ENCODE results near the gene GPC3.
"Not testable (repeated sequence)": the region's sequence is repeated elsewhere in the genome, so short reads cannot be mapped to it uniquely, and the experiment has no call there.

The GPC3 gene

GRCh38 chrX:133543654-133544053 lies 441.7 kb downstream of the GPC3 start:
- Mint-ChIP-seq H3K27ac (no peak overlapping the region), H3K4me1 (ENCODE audit: low read depth) (no peaks in the 10 kb centered on the region), H3K9me3 (no peaks in the 10 kb centered on the region), H3K27me3 (no peaks in the 10 kb centered on the region), H3K4me3 (no peak overlapping the region), H3K36me3 (ENCODE audit: low read depth) (no peaks in the 10 kb centered on the region)

GRCh38 chrX:133542476-133542875 lies 442.9 kb downstream of the GPC3 start:
- no peak overlapping the region for H3K4me3 Mint-ChIP-seq
- H3K27ac Mint-ChIP-seq: no peak overlapping the region
- no peaks in the 10 kb centered on the region for H3K36me3 Mint-ChIP-seq (ENCODE audit: low read depth)
- no peaks in the 10 kb centered on the region for H3K27me3 Mint-ChIP-seq
- no peaks in the 10 kb centered on the region for H3K9me3 Mint-ChIP-seq
- no peaks in the 10 kb centered on the region for H3K4me1 Mint-ChIP-seq (ENCODE audit: low read depth)

DNA sequence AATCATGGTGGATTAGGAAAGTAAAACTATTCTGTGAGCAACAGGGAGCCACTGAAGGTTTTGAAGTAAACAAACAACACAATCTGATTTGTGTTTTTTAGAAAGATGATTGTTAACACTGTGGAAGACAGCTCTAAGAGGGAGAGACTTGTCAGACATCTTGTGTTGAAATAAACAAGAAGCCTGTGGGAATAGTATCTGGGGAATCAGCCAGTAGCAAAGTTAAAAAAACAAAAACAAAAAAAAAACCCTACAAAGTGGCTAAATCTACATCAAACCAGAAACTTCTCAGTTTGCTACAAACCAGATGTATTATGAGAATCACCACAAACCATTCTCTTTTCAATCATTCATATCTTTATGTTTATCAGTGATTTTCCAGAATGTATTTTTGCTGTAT lies 444.4 kb downstream of the GPC3 start:
- H3K27me3 Mint-ChIP-seq: no peaks in the 10 kb centered on the region
- H3K27ac Mint-ChIP-seq: no peak overlapping the region
- no peak overlapping the region for H3K4me3 Mint-ChIP-seq
- H3K4me1 Mint-ChIP-seq (ENCODE audit: low read depth): no peaks in the 10 kb centered on the region
- no peaks in the 10 kb centered on the region for H3K36me3 Mint-ChIP-seq (ENCODE audit: low read depth)
- H3K9me3 Mint-ChIP-seq: no peaks in the 10 kb centered on the region

DNA sequence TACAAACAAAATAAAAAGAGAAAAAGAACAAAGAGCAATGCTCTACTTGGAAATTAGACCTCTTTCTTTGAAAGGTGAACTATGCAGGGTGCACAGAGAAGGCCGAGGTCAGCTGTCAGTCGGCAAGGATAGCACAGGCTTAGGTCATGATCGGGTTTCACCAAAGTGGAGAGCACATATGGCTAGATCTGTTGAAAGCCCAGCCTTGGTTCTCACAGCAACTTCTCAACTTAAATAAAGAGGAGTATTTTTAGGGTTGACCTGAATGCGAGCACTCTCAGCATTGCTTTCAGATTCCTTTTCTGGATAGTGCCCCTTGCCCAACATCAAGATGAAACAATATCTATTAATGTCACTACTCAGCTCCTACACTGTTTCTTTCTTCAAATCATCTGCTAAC lies 447.2 kb downstream of the GPC3 start:
- Mint-ChIP-seq H3K27ac (no peak overlapping the region), H3K27me3 (no peaks in the 10 kb centered on the region), H3K36me3 (ENCODE audit: low read depth) (no peaks in the 10 kb centered on the region), H3K9me3 (no peaks in the 10 kb centered on the region), H3K4me1 (ENCODE audit: low read depth) (no peaks in the 10 kb centered on the region), H3K4me3 (no peak overlapping the region)

DNA sequence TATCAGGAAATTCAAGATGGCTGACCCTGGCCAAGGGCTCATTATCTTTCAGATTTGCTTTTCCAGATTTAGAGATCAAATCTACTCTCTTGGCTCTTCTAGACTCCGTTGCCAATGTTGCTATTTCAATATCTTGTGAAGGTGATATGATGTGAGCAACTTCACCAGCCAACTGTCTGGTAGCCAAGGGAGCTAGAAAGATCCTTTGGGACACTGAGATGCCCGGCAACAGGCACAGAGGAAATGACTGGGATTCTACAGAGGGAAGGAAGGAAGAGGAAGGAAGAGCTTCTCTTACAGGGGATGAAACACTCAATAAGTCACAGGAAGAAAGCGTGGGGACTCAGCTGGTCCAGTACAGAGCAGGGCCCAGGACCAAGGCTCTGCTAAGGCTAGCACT lies 448.3 kb downstream of the GPC3 start:
- Mint-ChIP-seq H3K27me3 (no peaks in the 10 kb centered on the region), H3K9me3 (no peaks in the 10 kb centered on the region), H3K4me1 (ENCODE audit: low read depth) (no peaks in the 10 kb centered on the region), H3K36me3 (ENCODE audit: low read depth) (no peaks in the 10 kb centered on the region), H3K27ac (no peak overlapping the region), H3K4me3 (no peak overlapping the region)

GRCh38 chrX:133535066-133535465 lies 450.3 kb downstream of the GPC3 start:
- no peaks in the 10 kb centered on the region for H3K36me3 Mint-ChIP-seq (ENCODE audit: low read depth)
- H3K27ac Mint-ChIP-seq: no peak overlapping the region
- H3K4me1 Mint-ChIP-seq (ENCODE audit: low read depth): no peaks in the 10 kb centered on the region
- no peaks in the 10 kb centered on the region for H3K27me3 Mint-ChIP-seq
- H3K9me3 Mint-ChIP-seq: no peaks in the 10 kb centered on the region
- H3K4me3 Mint-ChIP-seq: no peak overlapping the region

- Mint-ChIP-seq H3K9me3 (no peaks in the 10 kb centered on the region), H3K36me3 (ENCODE audit: low read depth) (no peaks in the 10 kb centered on the region), H3K27me3 (no peaks in the 10 kb centered on the region), H3K27ac (no peak overlapping the region), H3K4me1 (ENCODE audit: low read depth) (no peaks in the 10 kb centered on the region), H3K4me3 (no peak overlapping the region)
Measured at GRCh38 chrX:133534172-133534571, 451.2 kb downstream of the GPC3 start.

- H3K4me3 Mint-ChIP-seq: no peak overlapping the region
- no peaks in the 10 kb centered on the region for H3K9me3 Mint-ChIP-seq
- no peaks in the 10 kb centered on the region for H3K27me3 Mint-ChIP-seq
- no peaks in the 10 kb centered on the region for H3K36me3 Mint-ChIP-seq (ENCODE audit: low read depth)
- no peak overlapping the region for H3K27ac Mint-ChIP-seq
- no peaks in the 10 kb centered on the region for H3K4me1 Mint-ChIP-seq (ENCODE audit: low read depth)
Measured at GRCh38 chrX:133533249-133533648, 452.1 kb downstream of the GPC3 start.

DNA sequence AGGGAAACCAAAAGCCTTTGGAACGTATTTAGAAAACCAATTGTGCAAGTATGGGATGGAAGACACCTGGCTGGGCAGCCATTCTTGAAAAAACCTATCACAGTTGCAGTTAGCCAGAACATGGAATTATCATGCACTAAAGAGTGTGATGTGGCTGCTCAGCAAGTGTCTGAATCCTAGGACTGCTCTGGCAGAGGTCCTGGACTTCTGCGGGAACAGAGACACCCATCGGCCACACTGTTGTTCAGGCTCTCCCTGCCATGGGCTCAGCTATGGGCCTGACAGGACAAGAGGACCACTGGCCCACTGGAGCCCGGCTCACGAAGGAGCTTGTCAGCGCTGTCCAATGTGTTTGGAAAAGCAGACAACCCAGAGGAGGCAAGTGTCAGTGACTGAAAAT lies 454.4 kb downstream of the GPC3 start:
- H3K27ac Mint-ChIP-seq: no peak overlapping the region
- no peaks in the 10 kb centered on the region for H3K36me3 Mint-ChIP-seq (ENCODE audit: low read depth)
- no peak overlapping the region for H3K4me3 Mint-ChIP-seq
- no peaks in the 10 kb centered on the region for H3K9me3 Mint-ChIP-seq
- no peaks in the 10 kb centered on the region for H3K4me1 Mint-ChIP-seq (ENCODE audit: low read depth)
- H3K27me3 Mint-ChIP-seq: no peaks in the 10 kb centered on the region

DNA sequence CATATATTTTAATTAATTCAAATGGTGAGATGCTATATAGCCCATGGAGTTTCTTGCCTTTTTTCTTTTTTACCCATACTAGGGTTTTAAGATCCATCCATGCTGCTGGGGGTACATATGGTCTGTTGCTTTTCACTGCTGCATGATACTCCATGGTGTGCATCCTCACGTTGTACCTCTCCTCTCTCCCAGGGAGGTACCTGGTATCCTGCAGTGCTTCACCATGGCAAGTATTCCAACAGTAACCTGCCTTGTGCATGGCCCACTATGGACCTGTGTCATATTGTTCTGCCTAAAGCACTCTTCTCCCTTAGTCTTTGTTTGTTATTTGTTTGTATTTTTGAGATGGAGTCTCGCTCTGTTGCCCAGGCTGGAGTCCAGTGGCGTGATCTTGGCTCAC lies 455.8 kb downstream of the GPC3 start:
- Mint-ChIP-seq H3K36me3 (ENCODE audit: low read depth) (no peaks in the 10 kb centered on the region), H3K4me1 (ENCODE audit: low read depth) (no peaks in the 10 kb centered on the region), H3K9me3 (no peaks in the 10 kb centered on the region), H3K27me3 (no peaks in the 10 kb centered on the region), H3K4me3 (no peak overlapping the region), H3K27ac (no peak overlapping the region)

GRCh38 chrX:133527825-133528224 lies 457.6 kb downstream of the GPC3 start:
- Mint-ChIP-seq H3K27ac (no peak overlapping the region), H3K4me3 (no peak overlapping the region), H3K27me3 (no peaks in the 10 kb centered on the region), H3K9me3 (no peaks in the 10 kb centered on the region), H3K36me3 (ENCODE audit: low read depth) (no peaks in the 10 kb centered on the region), H3K4me1 (ENCODE audit: low read depth) (no peaks in the 10 kb centered on the region)

GRCh38 chrX:133527415-133527814 lies 458.0 kb downstream of the GPC3 start:
- Mint-ChIP-seq H3K4me1 (ENCODE audit: low read depth) (no peaks in the 10 kb centered on the region), H3K27ac (no peak overlapping the region), H3K4me3 (no peak overlapping the region), H3K36me3 (ENCODE audit: low read depth) (no peaks in the 10 kb centered on the region), H3K9me3 (no peaks in the 10 kb centered on the region), H3K27me3 (no peaks in the 10 kb centered on the region)

DNA sequence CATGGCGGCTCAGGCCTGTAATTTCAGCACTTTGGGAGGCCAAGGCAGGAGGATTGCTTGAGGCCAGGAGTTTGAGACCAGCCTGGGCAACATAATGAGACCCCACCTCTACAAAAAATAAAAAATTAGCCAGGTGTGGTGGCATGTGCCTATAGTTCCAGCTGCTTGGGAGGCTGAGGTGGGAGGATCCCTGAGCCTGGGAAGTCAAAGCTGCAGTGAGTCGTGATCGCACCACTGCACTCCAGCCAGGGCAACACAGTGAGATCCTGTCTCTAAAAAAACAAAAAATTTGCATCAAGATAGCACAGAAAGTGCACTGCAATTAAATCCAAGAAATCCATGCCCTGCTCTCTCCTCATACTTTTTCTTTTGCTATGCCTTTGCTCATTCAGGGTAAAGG lies 458.6 kb downstream of the GPC3 start:
- H3K4me3 Mint-ChIP-seq; H3K36me3 Mint-ChIP-seq (ENCODE audit: low read depth); H3K4me1 Mint-ChIP-seq (ENCODE audit: low read depth); H3K27me3 Mint-ChIP-seq; H3K9me3 Mint-ChIP-seq; H3K27ac Mint-ChIP-seq: not testable (repeated sequence)

GRCh38 chrX:133523526-133523925 lies 461.9 kb downstream of the GPC3 start:
- no peaks in the 10 kb centered on the region for H3K4me1 Mint-ChIP-seq (ENCODE audit: low read depth)
- no peak overlapping the region for H3K27ac Mint-ChIP-seq

GRCh38 chrX:133523081-133523487 lies 462.3 kb downstream of the GPC3 start:
- Mint-ChIP-seq H3K4me3 (no peak overlapping the region), H3K36me3 (ENCODE audit: low read depth) (no peaks in the 10 kb centered on the region), H3K27me3 (no peaks in the 10 kb centered on the region), H3K9me3 (no peaks in the 10 kb centered on the region), H3K27ac (no peak overlapping the region), H3K4me1 (ENCODE audit: low read depth) (no peaks in the 10 kb centered on the region)

More at GRCh38 chrX:133523526-133523925, 461.9 kb downstream of the GPC3 start:
- Mint-ChIP-seq H3K9me3 (no peaks in the 10 kb centered on the region), H3K36me3 (ENCODE audit: low read depth) (no peaks in the 10 kb centered on the region), H3K4me3 (no peak overlapping the region), H3K27me3 (no peaks in the 10 kb centered on the region)

DNA sequence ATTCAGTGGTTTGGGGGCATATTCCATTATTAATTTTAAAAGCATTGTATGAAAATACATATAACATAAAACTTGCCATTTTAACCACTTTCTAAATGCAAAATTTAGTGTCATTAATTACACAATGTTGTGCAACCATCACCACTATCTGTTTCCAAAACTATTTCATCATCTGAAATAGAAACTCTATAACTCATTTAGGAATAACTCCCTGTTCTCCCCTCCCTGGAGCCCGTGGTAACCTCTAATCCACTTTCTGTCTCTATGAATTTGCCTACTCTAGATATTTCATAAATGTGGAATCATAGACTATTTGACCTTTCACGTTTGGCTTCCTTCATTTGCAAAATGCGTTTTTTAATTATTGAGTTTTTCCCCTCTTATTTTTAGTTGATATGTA lies 468.7 kb downstream of the GPC3 start:
- Mint-ChIP-seq H3K9me3 (no peaks in the 10 kb centered on the region), H3K27ac (no peak overlapping the region), H3K4me1 (ENCODE audit: low read depth) (no peaks in the 10 kb centered on the region), H3K27me3 (no peaks in the 10 kb centered on the region), H3K36me3 (ENCODE audit: low read depth) (no peaks in the 10 kb centered on the region), H3K4me3 (no peak overlapping the region)

DNA sequence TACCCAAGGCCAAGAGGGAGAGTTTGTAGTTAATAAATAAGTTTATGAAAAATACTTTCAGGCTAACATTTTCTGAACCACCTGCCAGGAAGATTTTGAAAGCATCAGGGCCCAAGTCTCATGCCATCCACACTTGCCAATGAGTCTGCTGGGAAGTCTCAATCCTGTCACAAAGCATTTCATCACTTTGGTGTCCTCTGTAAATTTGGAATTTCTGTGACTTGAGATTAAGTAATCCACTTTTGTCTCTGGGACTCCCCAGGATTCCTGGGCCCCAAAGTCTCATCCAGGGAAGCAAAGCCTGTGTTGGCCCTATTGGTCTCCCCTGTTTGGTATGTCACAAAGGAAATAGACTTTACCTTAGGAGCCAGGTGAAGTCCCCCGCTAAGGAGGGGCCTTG lies 470.9 kb downstream of the GPC3 start:
- no peaks in the 10 kb centered on the region for H3K27me3 Mint-ChIP-seq
- H3K4me3 Mint-ChIP-seq: no peak overlapping the region
- no peaks in the 10 kb centered on the region for H3K9me3 Mint-ChIP-seq
- no peaks in the 10 kb centered on the region for H3K4me1 Mint-ChIP-seq (ENCODE audit: low read depth)
- H3K27ac Mint-ChIP-seq: no peak overlapping the region
- H3K36me3 Mint-ChIP-seq (ENCODE audit: low read depth): no peaks in the 10 kb centered on the region

Measured in stimulated activated naive CD8-positive, alpha-beta T cell treated with anti-CD3 and anti-CD28 coated beads, Interleukin-15, Interleukin-2, amounts not matched to agents 100 ng/mL and 50 ng/mL, for 24 hours (primary cell).